ENCODE results near the gene RNF207. TPM values are rescaled to one million over a fixed set of nuclear protein-coding genes. Genes with fewer than 3 reads are reported as not detected.
A peak's percentile ranks its signal among the peaks of the same experiment; 100 is the strongest.

RNF207 gene
- total and polyA plus RNA-seq, 2 of the 13 experiments (the other 11 are each of a cell fraction or from before 2014, with no cell fraction given): 9.8 to 15.9 TPM

- TF ChIP-seq PRDM4 (CRISPR knock-in tag; IDR thresholded peaks at IDR 0.05; ENCODE audit: borderline replicate concordance): no peak
- peak; percentile 63; the same call in 1 of the 2 replicates for TF ChIP-seq TARDBP (CRISPR knock-in tag; IDR thresholded peaks at IDR 0.05)
- TF ChIP-seq ZBTB43 (CRISPR knock-in tag; conservative IDR thresholded peaks at IDR 0.05): no peak; the same call in 1 of the 2 replicates
- TF ChIP-seq PPARG (CRISPR knock-in tag; conservative IDR thresholded peaks at IDR 0.05): peak; percentile 7; the same call in 1 of the 2 replicates
- peak; percentile 82 for TF ChIP-seq ZNF770 (CRISPR knock-in tag; IDR thresholded peaks at IDR 0.05)
- no peak for TF ChIP-seq ZFP82 (CRISPR knock-in tag; IDR thresholded peaks at IDR 0.05; ENCODE audit: borderline replicate concordance)
- TF ChIP-seq TBP (CRISPR knock-in tag; IDR thresholded peaks at IDR 0.05): no peak
- TF ChIP-seq ASH2L (IDR thresholded peaks at IDR 0.05; ENCODE audit: insufficient read length, low read depth, low read length): no peak
- peak; percentile 83 for TF ChIP-seq ZNF350 (CRISPR knock-in tag; IDR thresholded peaks at IDR 0.05; ENCODE audit: borderline replicate concordance, low read depth)
- TF ChIP-seq ZNF841 (CRISPR knock-in tag; IDR thresholded peaks at IDR 0.05; ENCODE audit: borderline replicate concordance): no peak
- no peak; the same call in 1 of the 2 replicates for TF ChIP-seq ZNF253 (CRISPR knock-in tag; IDR thresholded peaks at IDR 0.05; ENCODE audit: borderline replicate concordance)
- no peak for TF ChIP-seq ZNF468 (CRISPR knock-in tag; IDR thresholded peaks at IDR 0.05)
- TF ChIP-seq KDM3A (CRISPR knock-in tag; IDR thresholded peaks at IDR 0.05; ENCODE audit: low read depth): no peak; the same call in 1 of the 2 replicates
- TF ChIP-seq CBFB (CRISPR knock-in tag; IDR thresholded peaks at IDR 0.05): no peak
- no peak for TF ChIP-seq ZC3H4 (CRISPR knock-in tag; IDR thresholded peaks at IDR 0.05; ENCODE audit: borderline replicate concordance)
- TF ChIP-seq ARID4A (CRISPR knock-in tag; IDR thresholded peaks at IDR 0.05; ENCODE audit: borderline replicate concordance): peak; percentile 93
- TF ChIP-seq BORCS8-MEF2B (CRISPR knock-in tag; IDR thresholded peaks at IDR 0.05): no peak
- TF ChIP-seq DBP (CRISPR knock-in tag; IDR thresholded peaks at IDR 0.05; ENCODE audit: not compliant biosample characterization): no peak
Observed at GRCh38 chr1:6205849-6206519, at the start of gene RNF207 (continued).
